ENCODE data around the gene ZNRD2.

DNA sequence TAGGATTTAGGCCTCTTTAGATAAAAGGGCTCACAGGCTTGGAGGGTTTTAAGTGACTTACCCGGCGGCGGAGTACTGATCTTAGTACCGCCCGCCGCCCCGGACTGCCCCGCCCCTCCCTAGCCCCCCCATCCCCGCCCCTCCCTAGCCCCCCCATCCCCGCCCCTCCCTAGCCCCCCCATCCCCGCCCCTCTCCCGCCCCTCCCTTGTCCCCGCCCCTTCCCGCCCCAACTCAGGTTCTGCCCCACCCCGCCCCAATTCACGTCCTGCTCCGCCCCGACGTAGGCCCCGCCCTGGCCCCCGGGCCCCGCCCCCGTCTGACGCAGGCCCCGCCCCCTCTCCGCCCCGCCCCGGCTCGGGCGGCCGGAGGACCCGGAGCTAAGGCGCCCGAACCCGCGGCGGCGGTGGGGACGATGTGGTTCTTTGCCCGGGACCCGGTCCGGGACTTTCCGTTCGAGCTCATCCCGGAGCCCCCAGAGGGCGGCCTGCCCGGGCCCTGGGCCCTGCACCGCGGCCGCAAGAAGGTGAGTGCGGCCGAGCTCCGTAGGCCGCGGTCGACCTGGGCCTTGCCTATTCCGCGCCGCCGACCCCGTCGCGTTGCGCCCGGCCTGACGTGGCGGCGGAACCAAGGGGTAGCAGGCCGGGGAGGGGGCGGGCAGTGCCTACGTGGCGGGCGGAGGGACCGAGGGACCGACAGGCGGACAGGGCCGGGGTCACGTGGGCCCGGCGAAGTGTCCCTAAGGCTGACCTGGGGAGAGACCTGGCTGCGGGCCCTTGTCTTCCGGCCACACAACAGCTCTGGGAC, 45.3 kb upstream of the ZNRD2 start, which contains the start of gene SCYL1:
- TF ChIP-seq, protein P1, sequence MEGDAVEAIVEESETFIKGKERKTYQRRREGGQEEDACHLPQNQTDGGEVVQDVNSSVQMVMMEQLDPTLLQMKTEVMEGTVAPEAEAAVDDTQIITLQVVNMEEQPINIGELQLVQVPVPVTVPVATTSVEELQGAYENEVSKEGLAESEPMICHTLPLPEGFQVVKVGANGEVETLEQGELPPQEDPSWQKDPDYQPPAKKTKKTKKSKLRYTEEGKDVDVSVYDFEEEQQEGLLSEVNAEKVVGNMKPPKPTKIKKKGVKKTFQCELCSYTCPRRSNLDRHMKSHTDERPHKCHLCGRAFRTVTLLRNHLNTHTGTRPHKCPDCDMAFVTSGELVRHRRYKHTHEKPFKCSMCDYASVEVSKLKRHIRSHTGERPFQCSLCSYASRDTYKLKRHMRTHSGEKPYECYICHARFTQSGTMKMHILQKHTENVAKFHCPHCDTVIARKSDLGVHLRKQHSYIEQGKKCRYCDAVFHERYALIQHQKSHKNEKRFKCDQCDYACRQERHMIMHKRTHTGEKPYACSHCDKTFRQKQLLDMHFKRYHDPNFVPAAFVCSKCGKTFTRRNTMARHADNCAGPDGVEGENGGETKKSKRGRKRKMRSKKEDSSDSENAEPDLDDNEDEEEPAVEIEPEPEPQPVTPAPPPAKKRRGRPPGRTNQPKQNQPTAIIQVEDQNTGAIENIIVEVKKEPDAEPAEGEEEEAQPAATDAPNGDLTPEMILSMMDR (IDR thresholded peaks at IDR 0.05), result no peak
- TF ChIP-seq POLR2A (IDR thresholded peaks at IDR 0.05) (peak in 1 of 2 donors; percentile 67), POLR2AphosphoS5 (IDR thresholded peaks at IDR 0.05; ENCODE audit: insufficient read depth in 1 of 2, low read depth in 1 of 2) (peak in 1 of 2 donors; percentile 76)

Data from vagina (tissue), 2 donors.